GM12878 (cell line): ENCODE data around the gene PPIB. TPM values are rescaled to one million over a fixed set of nuclear protein-coding genes. Genes with fewer than 3 reads are reported as not detected.
A peak's percentile ranks its signal among the peaks of the same experiment; 100 is the strongest.

Experiments used
- ATAC-seq: fragments of 200-7000 bp; cut with Tn5 transposase; 3 replicates; pipeline ENCODE4 v1.9.1; 2020; ENCODE audit warnings: mild to moderate bottlenecking, moderate library complexity
- BruUV-seq: library from RNA; stranded (reverse); fragments of 400-500 nt; replicated peaks from 2 replicates; lab custom pipeline; 2021; lab: Mats Ljungman, UMichigan
- CTCF ChIA-PET: fragments of 300-600 bp; sonication (Branson Sonifier 250); formaldehyde crosslinking; extraction: SDS; loops from one replicate; lab custom pipeline; 2021; ENCODE audit warnings: inconsistent platforms; lab: Yijun Ruan, JAX
- POLR2A ChIA-PET: fragments of 350-600 bp; formaldehyde crosslinking; extraction: SDS; loops from one replicate; lab custom pipeline; 2021; ENCODE audit warnings: inconsistent platforms; lab: Charles Lee
- RAD21 ChIA-PET: fragments of 300-600 bp; sonication (Branson Sonifier 250); formaldehyde crosslinking; loops from one replicate; lab custom pipeline; 2023; ENCODE audit warnings: antibody characterized with exemption; ENCODE audit not compliant: unreplicated experiment; lab: Charles Lee
- SMC1A ChIA-PET: fragments of 300-600 bp; sonication (Branson Sonifier 250); formaldehyde crosslinking; loops from one replicate; lab custom pipeline; 2023; ENCODE audit not compliant: unreplicated experiment, uncharacterized antibody; lab: Charles Lee
- DNase-seq: peaks from one replicate; pipeline ENCODE4 v3.0.0-alpha.2; 2011; ENCODE audit warnings: low read depth, low spot score
- FAIRE-seq: peaks from 3 replicates; lab custom pipeline; 2011; peaks lifted over from hg19 to GRCh38; lab: Jason Lieb, UNC
- H2AFZ ChIP-seq: 2 replicates; pipeline ENCODE4 v1.6.0; 2011; ENCODE audit warnings: low read depth, low read length, control low read depth; ENCODE audit not compliant: control insufficient read depth
- H3K27ac ChIP-seq: 2 replicates; pipeline ENCODE4 v1.5.1; 2011; ENCODE audit warnings: control low read depth; ENCODE audit not compliant: control insufficient read depth, insufficient read depth
- H3K27me3 ChIP-seq, 2 experiments: replicated peaks in 1 of 2; 2 replicates each; pipeline versions ENCODE4 v1.6.0 to v1.6.1; 2011; ENCODE audit warnings: low read length in 1 of 2; ENCODE audit not compliant: control insufficient read depth in 2 of 2, insufficient read depth in 2 of 2
- H3K36me3 ChIP-seq, 2 experiments: 2 replicates each; pipeline ENCODE4 v1.5.1; 2011; ENCODE audit warnings: low read length in 1 of 2; ENCODE audit not compliant: control insufficient read depth in 2 of 2, insufficient read depth in 2 of 2
- H3K4me1 ChIP-seq: 2 replicates; pipeline ENCODE4 v1.6.1; 2011; ENCODE audit warnings: mild to moderate bottlenecking, low read length, moderate library complexity, mixed read lengths; ENCODE audit not compliant: control insufficient read depth, insufficient read depth
- H3K4me2 ChIP-seq: 2 replicates; pipeline ENCODE4 v1.6.0; 2011; ENCODE audit warnings: control low read depth; ENCODE audit not compliant: control insufficient read depth, insufficient read depth
- H3K4me3 ChIP-seq: fragments of 200-600 bp; sonication (generic); 2 replicates; pipeline ENCODE4 v1.5.1; 2016
- H3K79me2 ChIP-seq: 2 replicates; pipeline ENCODE4 v1.6.0; 2011; ENCODE audit warnings: low read length; ENCODE audit not compliant: control insufficient read depth, insufficient read depth
- H3K9ac ChIP-seq: 2 replicates; pipeline ENCODE4 v1.8.0; 2011; ENCODE audit warnings: low read length, control low read depth, mixed read lengths; ENCODE audit not compliant: control insufficient read depth, insufficient read depth
- H3K9me3 ChIP-seq: replicated peaks from 3 replicates; pipeline ENCODE4 v1.5.1; 2011; ENCODE audit warnings: mild to moderate bottlenecking, low read length; ENCODE audit not compliant: control insufficient read depth, insufficient read depth
- H4K20me1 ChIP-seq: 2 replicates; pipeline ENCODE4 v1.6.0; 2011; ENCODE audit not compliant: control insufficient read depth, insufficient read depth
- BHLHE40 ChIP-seq, 2 experiments: fragments of 450-650 bp in 1 of 2; IDR thresholded peaks; 2 replicates each; pipeline ENCODE4 v1.6.1; 2011 to 2017; ENCODE audit warnings: low read depth in 2 of 2, borderline replicate concordance in 1 of 2, improper control_type of control experiment in 1 of 2, low read length in 1 of 2, mild to moderate bottlenecking in 1 of 2
- CREM ChIP-seq: IDR thresholded peaks from 2 replicates; pipeline ENCODE4 v1.6.1; 2014; ENCODE audit warnings: antibody characterized with exemption, low read depth
- FOXK2 ChIP-seq: fragments of 450-650 bp; IDR thresholded peaks from 2 replicates; pipeline ENCODE4 v1.6.1; 2017; ENCODE audit warnings: mild to moderate bottlenecking, moderate library complexity
- KDM1A ChIP-seq: fragments of 200-600 bp; sonication (generic); IDR thresholded peaks from 2 replicates; pipeline ENCODE4 v1.6.1; 2016; ENCODE audit warnings: borderline replicate concordance
- NFYB ChIP-seq: IDR thresholded peaks from 2 replicates; pipeline ENCODE4 v1.6.1; 2011; ENCODE audit warnings: low read depth, mild to moderate bottlenecking, low read length, improper control_type of control experiment, moderate library complexity; ENCODE audit not compliant: insufficient read depth
- RAD21 ChIP-seq: IDR thresholded peaks from 2 replicates; pipeline ENCODE4 v1.6.1; 2011; ENCODE audit warnings: mild to moderate bottlenecking, low read depth, low read length, moderate library complexity; ENCODE audit not compliant: insufficient read depth
- RUNX3 ChIP-seq: IDR thresholded peaks from 2 replicates; pipeline ENCODE4 v1.6.1; 2012; ENCODE audit warnings: low read length, inconsistent platforms
- SMAD5 ChIP-seq: IDR thresholded peaks from 2 replicates; pipeline ENCODE4 v1.6.1; 2016; ENCODE audit warnings: antibody characterized with exemption, low read depth
- SUZ12 ChIP-seq: fragments of 200-600 bp; sonication (generic); IDR thresholded peaks from one replicate; pipeline ENCODE4 v1.6.1; 2018; ENCODE audit warnings: antibody characterized with exemption, mild to moderate bottlenecking; ENCODE audit not compliant: unreplicated experiment
- TAF1 ChIP-seq: IDR thresholded peaks from 2 replicates; pipeline ENCODE4 v1.6.1; 2011; ENCODE audit warnings: mild to moderate bottlenecking, low read depth, low read length, borderline replicate concordance
- TCF7 ChIP-seq: IDR thresholded peaks from 2 replicates; pipeline ENCODE4 v1.6.1; 2014; ENCODE audit warnings: antibody characterized with exemption, borderline replicate concordance
- YY1 ChIP-seq: IDR thresholded peaks from 2 replicates; pipeline ENCODE4 v1.6.1; 2011; ENCODE audit warnings: low read depth, mild to moderate bottlenecking, low read length
- ZNF274 ChIP-seq: IDR thresholded peaks from one replicate; pipeline ENCODE4 v1.8.0; 2011; ENCODE audit not compliant: insufficient read length, insufficient read depth
- WGBS: methylation state at CpG from one replicate; pipeline ENCODE4 v1.1.6; 2016; ENCODE audit warnings: low lambda C conversion rate; ENCODE audit not compliant: insufficient replicate concordance, insufficient coverage; ENCODE audit errors: missing lambda C conversion rate; 5-methylcytosine and 5-hydroxymethylcytosine counted together
- in situ Hi-C: fragments of 300-500 bp; cut with MboI; formaldehyde crosslinking; loops from 9 replicates; pipeline ENCODE4 v1.14.3; 2018; ENCODE audit warnings: mixed read lengths
- intact Hi-C: fragments of 100-400 bp; cut with micrococcal nuclease; formaldehyde crosslinking; loops from one replicate; pipeline ENCODE4 v1.14.2; 2022; ENCODE audit not compliant: unreplicated experiment
- polyA plus RNA-seq, 11 experiments: library from polyadenylated mRNA; depleted of rRNA in 4 of 11; unstranded in 6 of 11; stranded (reverse) in 5 of 11; fragments of >200 nt; fragmentation: Nextera tagmentation in 4 of 11; fragmentation: Illumina TruSeq in 1 of 11; extraction: Ambion mirVana in 4 of 11; extraction: Trizol in 1 of 11; gene quantifications; 1 replicate in 1 of 11; 2 replicates in 10 of 11; pipeline versions ENCODE4 v1.2.1 to v1.2.3, GENCODE V29; 2011 to 2016; ENCODE audit warnings: inconsistent platforms in 2 of 11, missing spikeins in 2 of 11, low read depth in 1 of 11
- total RNA-seq, 4 experiments: library from RNA; depleted of rRNA in 3 of 4; stranded (reverse); fragments of >200 nt in 3 of 4; fragmentation: Illumina TruSeq in 1 of 4; extraction: Trizol in 1 of 4; gene quantifications; 2 replicates each; pipeline versions ENCODE4 v1.2.1 to v1.2.3, GENCODE V29; 2013 to 2021
- TF ChIP-seq, protein P1 (sequence below), 3 experiments: IDR thresholded peaks in 2 of 3; conservative IDR thresholded peaks in 1 of 3; 2 replicates each; pipeline ENCODE4 v1.5.1; 2011; ENCODE audit warnings: low read depth in 3 of 3, low read length in 3 of 3, mild to moderate bottlenecking in 3 of 3, control low read depth in 2 of 3, moderate library complexity in 2 of 3, inconsistent platforms in 1 of 3, mixed read lengths in 1 of 3; ENCODE audit not compliant: control insufficient read depth in 2 of 3, insufficient read depth in 1 of 3; ENCODE audit errors: extremely low read depth in 1 of 3
- TF ChIP-seq, protein P2 (sequence below): fragments of 450-650 bp; IDR thresholded peaks from 2 replicates; pipeline ENCODE4 v1.6.1; 2017; ENCODE audit warnings: mild to moderate bottlenecking

The PPIB gene
- total and polyA plus RNA-seq, 10 of the 15 experiments (the other 5 are each of a cell fraction or from before 2014, with no cell fraction given) = 344 to 936 (median 508) TPM

DNA sequence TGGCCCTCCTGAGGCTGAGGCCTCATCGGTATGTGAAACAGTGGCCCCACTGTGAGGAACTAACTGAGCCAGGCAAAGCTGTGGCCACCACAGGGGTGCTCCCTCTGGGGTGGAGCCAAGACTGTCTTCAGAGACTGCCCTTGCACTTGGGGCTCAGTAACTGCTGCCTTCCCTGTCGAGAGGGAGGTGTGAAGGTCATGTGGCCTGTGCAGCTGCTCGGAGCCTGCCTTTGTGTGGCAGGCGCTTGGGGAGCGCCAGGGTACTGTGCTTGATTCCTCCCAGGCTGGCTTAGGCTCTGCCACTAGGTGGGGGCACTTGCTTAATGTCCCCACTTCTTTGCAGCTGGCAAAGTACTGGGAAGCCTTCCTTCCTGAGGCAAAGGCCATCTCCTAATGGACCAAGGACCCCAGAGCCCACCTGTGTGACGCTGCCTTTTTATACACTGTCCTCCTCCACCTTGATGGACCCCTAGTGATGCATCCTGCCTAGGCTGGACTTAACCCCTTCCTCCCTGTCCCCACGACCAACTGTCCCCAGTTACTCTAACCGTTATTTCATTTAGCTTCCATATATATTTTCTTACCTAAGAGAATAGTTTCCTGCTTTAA, 25.5 kb downstream of the PPIB start:
- H3K36me3 ChIP-seq = peaks cover 31 to 35% of the 10 kb centered on the region in 2 experiments

More for the DNA sequence above, 25.5 kb downstream of the PPIB start:
- BruUV-seq = no TSS peak
- ChIA-PET CTCF (interaction anchor here (1.1 to 2.5 kb wide), 4 partner anchors 10 to 26 kb away, joined by 3 to 24 read pairs (median 6); partner anchors contain the start of gene PPIB), SMC1A (interaction anchor here (1.4 to 1.5 kb wide), 2 partner anchors 12 to 16 kb away, joined by 4 read pairs; no protein-coding TSS in a partner anchor), RAD21 (interaction anchor here (1.0 to 1.4 kb wide), 2 partner anchors 16 kb away, joined by 3 to 6 read pairs; no protein-coding TSS in a partner anchor), POLR2A (interaction anchor here (1.5 kb wide), 1 partner anchor 13 kb away, joined by 5 read pairs; no protein-coding TSS in a partner anchor)
- H4K20me1 ChIP-seq = no peaks in the 10 kb centered on the region
- WGBS = 58% methylated on average over 8 of the region's 8 CpGs
- H3K79me2 ChIP-seq = no peaks in the 10 kb centered on the region
- DNase-seq (no peak), FAIRE-seq (no peak), ATAC-seq (peak; percentile 80)
- no peak overlapping the region for H3K4me2 ChIP-seq
- TF ChIP-seq RUNX3 (no peak), CREM (no peak), YY1 (no peak), TCF7 (no peak), NFYB (no peak), SMAD5 (no peak), ZNF274 (no peak), FOXK2 (no peak), BHLHE40 (IDR thresholded peaks at IDR 0.05; ENCODE audit: borderline replicate concordance in 1 of 2, low read depth in 2 of 2, low read length in 1 of 2) (peak in 1 of 2 experiments; percentile 10; a peak in 1 of 4 replicates), KDM1A (no peak), SUZ12 (no peak), RAD21 (0 out of 2 replicates have a peak, but pooled peaks have one; percentile 12), TAF1 (no peak)
- TF ChIP-seq, protein P1, sequence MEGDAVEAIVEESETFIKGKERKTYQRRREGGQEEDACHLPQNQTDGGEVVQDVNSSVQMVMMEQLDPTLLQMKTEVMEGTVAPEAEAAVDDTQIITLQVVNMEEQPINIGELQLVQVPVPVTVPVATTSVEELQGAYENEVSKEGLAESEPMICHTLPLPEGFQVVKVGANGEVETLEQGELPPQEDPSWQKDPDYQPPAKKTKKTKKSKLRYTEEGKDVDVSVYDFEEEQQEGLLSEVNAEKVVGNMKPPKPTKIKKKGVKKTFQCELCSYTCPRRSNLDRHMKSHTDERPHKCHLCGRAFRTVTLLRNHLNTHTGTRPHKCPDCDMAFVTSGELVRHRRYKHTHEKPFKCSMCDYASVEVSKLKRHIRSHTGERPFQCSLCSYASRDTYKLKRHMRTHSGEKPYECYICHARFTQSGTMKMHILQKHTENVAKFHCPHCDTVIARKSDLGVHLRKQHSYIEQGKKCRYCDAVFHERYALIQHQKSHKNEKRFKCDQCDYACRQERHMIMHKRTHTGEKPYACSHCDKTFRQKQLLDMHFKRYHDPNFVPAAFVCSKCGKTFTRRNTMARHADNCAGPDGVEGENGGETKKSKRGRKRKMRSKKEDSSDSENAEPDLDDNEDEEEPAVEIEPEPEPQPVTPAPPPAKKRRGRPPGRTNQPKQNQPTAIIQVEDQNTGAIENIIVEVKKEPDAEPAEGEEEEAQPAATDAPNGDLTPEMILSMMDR (IDR thresholded peaks at IDR 0.05 in 2 of 3, conservative IDR thresholded peaks at IDR 0.05 in 1 of 3; ENCODE audit: control insufficient read depth in 2 of 3, extremely low read depth in 1 of 3, insufficient read depth in 1 of 3, low read depth in 3 of 3, low read length in 3 of 3) = peak in 1 of 3 experiments; percentile 33; a peak in 2 of 6 replicates
- TF ChIP-seq, protein P2, sequence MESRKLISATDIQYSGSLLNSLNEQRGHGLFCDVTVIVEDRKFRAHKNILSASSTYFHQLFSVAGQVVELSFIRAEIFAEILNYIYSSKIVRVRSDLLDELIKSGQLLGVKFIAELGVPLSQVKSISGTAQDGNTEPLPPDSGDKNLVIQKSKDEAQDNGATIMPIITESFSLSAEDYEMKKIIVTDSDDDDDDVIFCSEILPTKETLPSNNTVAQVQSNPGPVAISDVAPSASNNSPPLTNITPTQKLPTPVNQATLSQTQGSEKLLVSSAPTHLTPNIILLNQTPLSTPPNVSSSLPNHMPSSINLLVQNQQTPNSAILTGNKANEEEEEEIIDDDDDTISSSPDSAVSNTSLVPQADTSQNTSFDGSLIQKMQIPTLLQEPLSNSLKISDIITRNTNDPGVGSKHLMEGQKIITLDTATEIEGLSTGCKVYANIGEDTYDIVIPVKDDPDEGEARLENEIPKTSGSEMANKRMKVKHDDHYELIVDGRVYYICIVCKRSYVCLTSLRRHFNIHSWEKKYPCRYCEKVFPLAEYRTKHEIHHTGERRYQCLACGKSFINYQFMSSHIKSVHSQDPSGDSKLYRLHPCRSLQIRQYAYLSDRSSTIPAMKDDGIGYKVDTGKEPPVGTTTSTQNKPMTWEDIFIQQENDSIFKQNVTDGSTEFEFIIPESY = peak; percentile 95
- H3K9ac ChIP-seq = no peak overlapping the region
- H3K4me1 ChIP-seq = no peaks in the 10 kb centered on the region; the same call in 1 of the 2 replicates
- no peak overlapping the region for H2AFZ ChIP-seq
- in situ Hi-C loops = no loop called here
- H3K27me3 ChIP-seq = no peaks in the 10 kb centered on the region
- no peak overlapping the region for H3K4me3 ChIP-seq
- no peaks in the 10 kb centered on the region for H3K9me3 ChIP-seq
- intact Hi-C loops = no loop called here
- H3K27ac ChIP-seq = no peak overlapping the region
